NCI-H1092 treated with DMSO at 0.1 percent for 48 hours (cell line): ENCODE measurements around the gene TBC1D8.

ENCODE experiments used
- DNase-seq: peaks from one replicate; lab custom pipeline; 2025; lab: John Stamatoyannopoulos, UW

The TBC1D8 gene

GRCh38 chr2:100976645-100977391 lies 174.4 kb downstream of the TBC1D8 start:
- DNase-seq: no peak

GRCh38 chr2:100976061-100976460 lies 175.1 kb downstream of the TBC1D8 start:
- no peak for DNase-seq

GRCh38 chr2:100975521-100975785 lies 175.7 kb downstream of the TBC1D8 start:
- no peak for DNase-seq

- DNase-seq: no peak
Observed at GRCh38 chr2:100974712-100975520, 176.3 kb downstream of the TBC1D8 start.

- DNase-seq: no peak
Observed at GRCh38 chr2:100972452-100972851, 178.7 kb downstream of the TBC1D8 start.

GRCh38 chr2:100971221-100971620 lies 180.0 kb downstream of the TBC1D8 start:
- no peak for DNase-seq

GRCh38 chr2:100969998-100970397 lies 181.2 kb downstream of the TBC1D8 start:
- no peak for DNase-seq

- DNase-seq: no peak
Observed at GRCh38 chr2:100968146-100969145, 182.7 kb downstream of the TBC1D8 start.

- DNase-seq: no peak
Observed at GRCh38 chr2:100967716-100968115, 183.5 kb downstream of the TBC1D8 start.

GRCh38 chr2:100965596-100965995 lies 185.6 kb downstream of the TBC1D8 start:
- DNase-seq: no peak

- no peak for DNase-seq
Observed at GRCh38 chr2:100964681-100965169, 186.5 kb downstream of the TBC1D8 start.

- DNase-seq: no peak
Observed at GRCh38 chr2:100964222-100964621, 187.0 kb downstream of the TBC1D8 start.

- no peak for DNase-seq
Observed at GRCh38 chr2:100963026-100963375, 188.2 kb downstream of the TBC1D8 start.

GRCh38 chr2:100962366-100963025 lies 188.7 kb downstream of the TBC1D8 start:
- DNase-seq: no peak

GRCh38 chr2:100960688-100961087 lies 190.5 kb downstream of the TBC1D8 start:
- no peak for DNase-seq

- no peak for DNase-seq
Observed at GRCh38 chr2:100959225-100959880, 191.8 kb downstream of the TBC1D8 start.

- no peak for DNase-seq
Observed at GRCh38 chr2:100957996-100958653, 193.1 kb downstream of the TBC1D8 start.
